IMR-90 (cell line): ENCODE results near the gene HDDC3. TPM values are rescaled to one million over a fixed set of nuclear protein-coding genes. Genes with fewer than 3 reads are reported as not detected.

Experiments used
- ATAC-seq: fragments of 200-7000 bp; cut with Tn5 transposase; 2 replicates; pipeline ENCODE4 v1.9.1; 2020; ENCODE audit warnings: low read depth, mild to moderate bottlenecking, moderate library complexity
- BruUV-seq: library from RNA; stranded (reverse); fragments of 400-500 nt; replicated peaks from 2 replicates; lab custom pipeline; 2021; lab: Mats Ljungman, UMichigan
- CTCF ChIA-PET: fragments of 300-600 bp; formaldehyde crosslinking; extraction: SDS; loops from one replicate; lab custom pipeline; 2021; ENCODE audit warnings: antibody characterized with exemption; lab: Yijun Ruan, JAX
- POLR2A ChIA-PET: fragments of 300-600 bp; sonication (Branson Sonifier 250); formaldehyde crosslinking; loops from one replicate; lab custom pipeline; 2022; ENCODE audit warnings: antibody characterized with exemption; ENCODE audit not compliant: unreplicated experiment; lab: Charles Lee
- DNase-seq: peaks from one replicate; pipeline ENCODE4 v3.0.0; 2013
- H2AFZ ChIP-seq: replicated peaks from 2 replicates; pipeline ENCODE3; 2013; ENCODE audit warnings: low read length, mild to moderate bottlenecking; ENCODE audit not compliant: poor library complexity
- H2AK5ac ChIP-seq: 2 replicates; pipeline ENCODE4 v1.6.1; 2013; ENCODE audit warnings: low read depth, low read length, inconsistent platforms
- H2AK9ac ChIP-seq: replicated peaks from 2 replicates; pipeline ENCODE3; 2013; ENCODE audit warnings: mild to moderate bottlenecking, low read depth, low read length, moderate library complexity; ENCODE audit not compliant: poor library complexity
- H2BK120ac ChIP-seq: 2 replicates; pipeline ENCODE4 v1.6.1; 2013; ENCODE audit warnings: low read depth, low read length, inconsistent platforms
- H2BK15ac ChIP-seq: 3 replicates; pipeline ENCODE4 v1.6.1; 2013; ENCODE audit warnings: low read depth, low read length, inconsistent platforms
- H2BK20ac ChIP-seq: 2 replicates; pipeline ENCODE4 v1.6.1; 2013; ENCODE audit warnings: low read depth, mild to moderate bottlenecking, inconsistent platforms, low read length, moderate library complexity
- H2BK5ac ChIP-seq: 2 replicates; pipeline ENCODE4 v1.6.1; 2013; ENCODE audit warnings: mild to moderate bottlenecking, low read depth, low read length, inconsistent platforms; ENCODE audit not compliant: poor library complexity, severe bottlenecking
- H3K14ac ChIP-seq: replicated peaks from 2 replicates; pipeline ENCODE4 v1.6.1; 2013; ENCODE audit warnings: low read depth, low read length, inconsistent platforms
- H3K18ac ChIP-seq: 2 replicates; pipeline ENCODE4 v1.6.1; 2013; ENCODE audit warnings: low read depth, low read length, control low read depth
- H3K23ac ChIP-seq: 2 replicates; pipeline ENCODE4 v1.6.1; 2013; ENCODE audit warnings: low read depth, low read length, inconsistent platforms
- H3K27ac ChIP-seq: 2 replicates; pipeline ENCODE4 v1.5.1; 2013; ENCODE audit warnings: mild to moderate bottlenecking, control low read depth, low read length; ENCODE audit not compliant: insufficient read depth
- H3K27me3 ChIP-seq: 2 replicates; pipeline ENCODE4 v1.6.1; 2013; ENCODE audit warnings: low read length; ENCODE audit not compliant: control insufficient read depth, insufficient read depth
- H3K36me3 ChIP-seq: 2 replicates; pipeline ENCODE4 v1.6.1; 2013; ENCODE audit warnings: low read length, mixed read lengths; ENCODE audit not compliant: control insufficient read depth, insufficient read depth
- H3K4ac ChIP-seq: 2 replicates; pipeline ENCODE4 v1.6.1; 2013; ENCODE audit warnings: low read depth, low read length, inconsistent platforms
- H3K4me1 ChIP-seq: 2 replicates; pipeline ENCODE4 v1.6.1; 2013; ENCODE audit warnings: low read length, mixed read lengths; ENCODE audit not compliant: control insufficient read depth, insufficient read depth
- H3K4me2 ChIP-seq: 2 replicates; pipeline ENCODE4 v1.6.1; 2013; ENCODE audit warnings: low read depth, mild to moderate bottlenecking, control low read depth, low read length, moderate library complexity
- H3K4me3 ChIP-seq: 2 replicates; pipeline ENCODE4 v1.5.1; 2013; ENCODE audit warnings: low read depth, mild to moderate bottlenecking, control low read depth, low read length, moderate library complexity; ENCODE audit not compliant: insufficient read depth
- H3K56ac ChIP-seq: 2 replicates; pipeline ENCODE4 v1.6.1; 2013; ENCODE audit warnings: low read length, inconsistent platforms; ENCODE audit not compliant: insufficient read depth; ENCODE audit errors: extremely low read depth
- H3K79me1 ChIP-seq, 2 experiments: 2 replicates each; pipeline ENCODE4 v1.6.1; 2013; ENCODE audit warnings: low read length in 2 of 2, inconsistent platforms in 1 of 2, low read depth in 1 of 2
- H3K9ac ChIP-seq: 2 replicates; pipeline ENCODE4 v1.6.1; 2013; ENCODE audit warnings: low read depth, low read length, control low read depth
- H3K9me1 ChIP-seq: 2 replicates; pipeline ENCODE4 v1.6.1; 2013; ENCODE audit warnings: low read length, inconsistent platforms; ENCODE audit not compliant: insufficient read depth
- H3K9me3 ChIP-seq: 2 replicates; pipeline ENCODE4 v1.6.1; 2013; ENCODE audit warnings: low read length; ENCODE audit not compliant: control insufficient read depth, insufficient read depth
- H4K20me1 ChIP-seq: 2 replicates; pipeline ENCODE4 v1.6.1; 2013; ENCODE audit warnings: low read length, inconsistent platforms; ENCODE audit not compliant: insufficient read depth
- H4K5ac ChIP-seq: 2 replicates; pipeline ENCODE4 v1.6.1; 2013; ENCODE audit warnings: mild to moderate bottlenecking, low read depth, low read length, control low read depth
- H4K8ac ChIP-seq, 2 experiments: 2 replicates each; pipeline ENCODE4 v1.6.1; 2013; ENCODE audit warnings: low read depth in 2 of 2, low read length in 2 of 2, control low read depth in 1 of 2, inconsistent platforms in 1 of 2
- H4K91ac ChIP-seq: 2 replicates; pipeline ENCODE4 v1.6.1; 2013; ENCODE audit warnings: low read depth, low read length, inconsistent platforms; ENCODE audit not compliant: insufficient read depth
- CEBPB ChIP-seq: IDR thresholded peaks from 2 replicates; pipeline ENCODE4 v1.6.1; 2012; ENCODE audit warnings: low read depth, low read length, improper control_type of control experiment
- MAZ ChIP-seq: IDR thresholded peaks from 2 replicates; pipeline ENCODE4 v1.6.1; 2012; ENCODE audit warnings: low read depth, mild to moderate bottlenecking, low read length, improper control_type of control experiment, moderate library complexity, borderline replicate concordance
- NFE2L2 ChIP-seq: fragments of 150-350 bp; IDR thresholded peaks from 2 replicates; pipeline ENCODE4 v1.6.1; 2016; ENCODE audit warnings: low read depth, mild to moderate bottlenecking, low read length
- POLR2A ChIP-seq: IDR thresholded peaks from 2 replicates; pipeline ENCODE4 v1.6.1; 2012; ENCODE audit warnings: mild to moderate bottlenecking, low read depth, low read length
- RAD21 ChIP-seq: IDR thresholded peaks from 2 replicates; pipeline ENCODE4 v1.6.1; 2012; ENCODE audit warnings: low read length, improper control_type of control experiment
- RCOR1 ChIP-seq: IDR thresholded peaks from 2 replicates; pipeline ENCODE4 v1.6.1; 2012; ENCODE audit warnings: mild to moderate bottlenecking, low read length, improper control_type of control experiment; ENCODE audit not compliant: insufficient replicate concordance
- RFX5 ChIP-seq: IDR thresholded peaks from 2 replicates; pipeline ENCODE4 v1.8.0; 2012; ENCODE audit warnings: low read depth, mild to moderate bottlenecking, low read length, moderate library complexity
- WGBS, 2 experiments: methylation state at CpG; one replicate each; pipeline versions ENCODE4 v1.1.5 to v1.1.7; 2013; ENCODE audit warnings: missing lambda C conversion rate in 2 of 2; ENCODE audit not compliant: insufficient read length in 1 of 2; ENCODE audit errors: extremely low coverage in 2 of 2; 5-methylcytosine and 5-hydroxymethylcytosine counted together
- dilution Hi-C: fragments of 300-500 bp; cut with HindIII; formaldehyde crosslinking; loops from one replicate; pipeline ENCODE4 v1.14.3; 2018; ENCODE audit warnings: low sequenced_read_pairs; ENCODE audit not compliant: unreplicated experiment
- in situ Hi-C: fragments of 300-500 bp; cut with MboI; formaldehyde crosslinking; loops from 3 replicates; pipeline ENCODE4 v1.14.3; 2019; ENCODE audit warnings: low sequenced_read_pairs, inconsistent platforms, mixed read lengths
- intact Hi-C: fragments of 100-400 bp; cut with micrococcal nuclease; formaldehyde crosslinking; loops from 2 replicates; pipeline ENCODE4 v1.10.0; 2022
- polyA plus RNA-seq, 3 experiments: library from polyadenylated mRNA; depleted of rRNA; stranded (reverse); fragments of >200 nt; gene quantifications; 2 replicates each; pipeline ENCODE4 v1.2.3, GENCODE V29; 2012; ENCODE audit warnings: low replicate concordance in 1 of 3
- total RNA-seq: library from RNA; depleted of rRNA; stranded (reverse); fragments of >200 nt; gene quantifications from 2 replicates; pipeline ENCODE4 v1.2.3, GENCODE V29; 2012
- TF ChIP-seq, protein P1 (sequence below): conservative IDR thresholded peaks from 2 replicates; pipeline ENCODE4 v1.5.1; 2012; ENCODE audit warnings: mild to moderate bottlenecking, low read depth, low read length, improper control_type of control experiment
- TF ChIP-seq, protein P2 (sequence below): fragments of 150-350 bp; IDR thresholded peaks from 2 replicates; pipeline ENCODE4 v1.6.1; 2017; ENCODE audit warnings: mild to moderate bottlenecking, antibody characterized with exemption, low read length, low read depth
- TF ChIP-seq, protein P3 (sequence below): fragments of 150-350 bp; IDR thresholded peaks from 2 replicates; pipeline ENCODE4 v1.6.1; 2016; ENCODE audit warnings: low read depth, mild to moderate bottlenecking, low read length, moderate library complexity, borderline replicate concordance

Gene HDDC3
- total and polyA plus RNA-seq, 2 of the 4 experiments (the other 2 are of a cell fraction) = 7.9 to 10.7 TPM

DNA sequence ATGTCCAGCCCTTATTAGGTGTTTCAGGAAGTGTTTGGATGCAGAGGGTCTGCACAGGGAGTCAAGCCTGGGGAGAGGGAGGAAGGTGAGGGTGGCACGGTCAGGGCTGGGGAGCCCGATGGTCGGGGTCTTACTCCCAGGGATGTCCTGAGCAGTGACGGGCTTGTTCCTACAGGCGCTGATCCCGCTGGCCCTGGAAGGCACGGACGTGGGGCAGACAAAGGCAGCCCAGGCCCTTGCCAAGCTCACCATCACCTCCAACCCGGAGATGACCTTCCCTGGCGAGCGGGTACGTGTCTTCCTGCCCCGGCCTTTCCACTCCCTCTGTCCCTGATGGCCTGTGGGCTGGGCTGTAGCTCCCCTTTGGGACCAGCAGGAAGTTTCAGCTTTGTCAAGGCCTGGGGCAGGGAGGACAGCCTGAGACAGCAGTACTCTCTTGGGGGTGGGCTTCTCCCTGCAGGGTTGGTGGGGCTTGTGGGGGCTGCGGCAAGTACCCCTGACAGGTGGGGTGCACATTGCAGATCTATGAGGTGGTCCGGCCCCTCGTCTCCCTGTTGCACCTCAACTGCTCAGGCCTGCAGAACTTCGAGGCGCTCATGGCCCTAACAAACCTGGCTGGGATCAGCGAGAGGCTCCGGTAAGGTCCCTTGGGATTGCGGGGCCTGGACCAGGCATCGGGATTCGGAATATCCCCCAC is 17.8 kb upstream of the HDDC3 start:
- ATAC-seq (no peak), DNase-seq (no peak)
- Histone ChIP-seq H3K79me1 (no peaks in the 10 kb centered on the region; a peak in 2 of 4 replicates), H2BK5ac (no peak overlapping the region), H4K5ac (no peak overlapping the region), H2AK9ac (no peak overlapping the region), H4K91ac (no peak overlapping the region), H3K4me1 (no peaks in the 10 kb centered on the region), H3K4me2 (no peak overlapping the region), H3K9me3 (no peaks in the 10 kb centered on the region), H3K56ac (no peak overlapping the region), H3K27ac (no peak overlapping the region), H3K4me3 (no peak overlapping the region), H2BK20ac (no peak overlapping the region), H4K8ac (no peak overlapping the region), H2AK5ac (no peak overlapping the region), H3K9me1 (no peaks in the 10 kb centered on the region), H3K14ac (no peak overlapping the region), H2BK120ac (no peak overlapping the region), H3K4ac (no peak overlapping the region), H2AFZ (no peak overlapping the region), H3K9ac (no peak overlapping the region), H3K18ac (no peak overlapping the region), H3K36me3 (peaks cover 70% of the 10 kb centered on the region), H3K27me3 (no peaks in the 10 kb centered on the region), H2BK15ac (no peak overlapping the region), H3K23ac (no peak overlapping the region), H4K20me1 (peaks cover 4% of the 10 kb centered on the region; the same call in 1 of the 2 replicates)
- ChIA-PET CTCF (no interaction called here), POLR2A (no interaction called here)
- in situ Hi-C loops = loop anchor here (10.0 kb wide), 1 partner anchor 325 kb away; no protein-coding TSS in a partner anchor
- TF ChIP-seq NFE2L2 = no peak
- no peak for TF ChIP-seq RFX5
- TF ChIP-seq, protein P1, sequence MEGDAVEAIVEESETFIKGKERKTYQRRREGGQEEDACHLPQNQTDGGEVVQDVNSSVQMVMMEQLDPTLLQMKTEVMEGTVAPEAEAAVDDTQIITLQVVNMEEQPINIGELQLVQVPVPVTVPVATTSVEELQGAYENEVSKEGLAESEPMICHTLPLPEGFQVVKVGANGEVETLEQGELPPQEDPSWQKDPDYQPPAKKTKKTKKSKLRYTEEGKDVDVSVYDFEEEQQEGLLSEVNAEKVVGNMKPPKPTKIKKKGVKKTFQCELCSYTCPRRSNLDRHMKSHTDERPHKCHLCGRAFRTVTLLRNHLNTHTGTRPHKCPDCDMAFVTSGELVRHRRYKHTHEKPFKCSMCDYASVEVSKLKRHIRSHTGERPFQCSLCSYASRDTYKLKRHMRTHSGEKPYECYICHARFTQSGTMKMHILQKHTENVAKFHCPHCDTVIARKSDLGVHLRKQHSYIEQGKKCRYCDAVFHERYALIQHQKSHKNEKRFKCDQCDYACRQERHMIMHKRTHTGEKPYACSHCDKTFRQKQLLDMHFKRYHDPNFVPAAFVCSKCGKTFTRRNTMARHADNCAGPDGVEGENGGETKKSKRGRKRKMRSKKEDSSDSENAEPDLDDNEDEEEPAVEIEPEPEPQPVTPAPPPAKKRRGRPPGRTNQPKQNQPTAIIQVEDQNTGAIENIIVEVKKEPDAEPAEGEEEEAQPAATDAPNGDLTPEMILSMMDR = no peak
- TF ChIP-seq, protein P2, sequence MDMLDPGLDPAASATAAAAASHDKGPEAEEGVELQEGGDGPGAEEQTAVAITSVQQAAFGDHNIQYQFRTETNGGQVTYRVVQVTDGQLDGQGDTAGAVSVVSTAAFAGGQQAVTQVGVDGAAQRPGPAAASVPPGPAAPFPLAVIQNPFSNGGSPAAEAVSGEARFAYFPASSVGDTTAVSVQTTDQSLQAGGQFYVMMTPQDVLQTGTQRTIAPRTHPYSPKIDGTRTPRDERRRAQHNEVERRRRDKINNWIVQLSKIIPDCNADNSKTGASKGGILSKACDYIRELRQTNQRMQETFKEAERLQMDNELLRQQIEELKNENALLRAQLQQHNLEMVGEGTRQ = no peak
- no peak for TF ChIP-seq CEBPB
- no peak for TF ChIP-seq MAZ
- TF ChIP-seq RCOR1 = no peak
- TF ChIP-seq, protein P3, sequence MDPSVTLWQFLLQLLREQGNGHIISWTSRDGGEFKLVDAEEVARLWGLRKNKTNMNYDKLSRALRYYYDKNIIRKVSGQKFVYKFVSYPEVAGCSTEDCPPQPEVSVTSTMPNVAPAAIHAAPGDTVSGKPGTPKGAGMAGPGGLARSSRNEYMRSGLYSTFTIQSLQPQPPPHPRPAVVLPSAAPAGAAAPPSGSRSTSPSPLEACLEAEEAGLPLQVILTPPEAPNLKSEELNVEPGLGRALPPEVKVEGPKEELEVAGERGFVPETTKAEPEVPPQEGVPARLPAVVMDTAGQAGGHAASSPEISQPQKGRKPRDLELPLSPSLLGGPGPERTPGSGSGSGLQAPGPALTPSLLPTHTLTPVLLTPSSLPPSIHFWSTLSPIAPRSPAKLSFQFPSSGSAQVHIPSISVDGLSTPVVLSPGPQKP = no peak
- no peak for TF ChIP-seq RAD21
- TF ChIP-seq POLR2A = no peak
- dilution Hi-C loops = no loop called here
- 99% methylated on average over 16 of the region's 23 CpGs; no CpG with 5 or more reads in 1 of the 2 experiments for WGBS, 2 experiments
- intact Hi-C loops = no loop called here
- BruUV-seq = no TSS peak
